HG03575 (cell line): ENCODE measurements around the gene C2CD2.

Experiments used
- ATAC-seq: cut with Tn5 transposase; IDR thresholded peaks from one replicate; pipeline ENCODE4 v1.9.1; 2021; ENCODE audit not compliant: unreplicated experiment, insufficient number of reproducible peaks, low FRiP score; ENCODE audit errors: extremely low read depth

C2CD2 gene

DNA sequence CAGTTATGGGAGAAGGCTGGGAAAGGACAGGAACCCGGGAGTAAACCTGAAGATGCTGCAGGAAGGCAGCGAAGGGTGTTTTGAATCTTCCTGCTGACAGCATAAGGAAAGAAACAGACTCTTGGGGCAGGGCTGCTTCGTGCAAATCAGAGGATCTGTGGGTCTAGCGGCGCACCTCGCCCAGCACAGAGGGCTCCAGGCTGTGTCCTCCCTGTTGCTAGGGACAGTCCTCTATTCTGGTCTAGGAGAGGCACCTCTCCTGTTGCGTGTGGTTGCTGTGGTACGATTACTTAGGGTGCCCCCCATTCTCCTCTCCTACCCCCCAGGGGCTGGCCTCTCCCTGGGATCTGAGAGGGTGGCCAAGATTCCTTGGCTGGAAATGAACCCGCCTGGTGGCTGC is 11.4 kb downstream of the C2CD2 start:
- no peak for ATAC-seq

DNA sequence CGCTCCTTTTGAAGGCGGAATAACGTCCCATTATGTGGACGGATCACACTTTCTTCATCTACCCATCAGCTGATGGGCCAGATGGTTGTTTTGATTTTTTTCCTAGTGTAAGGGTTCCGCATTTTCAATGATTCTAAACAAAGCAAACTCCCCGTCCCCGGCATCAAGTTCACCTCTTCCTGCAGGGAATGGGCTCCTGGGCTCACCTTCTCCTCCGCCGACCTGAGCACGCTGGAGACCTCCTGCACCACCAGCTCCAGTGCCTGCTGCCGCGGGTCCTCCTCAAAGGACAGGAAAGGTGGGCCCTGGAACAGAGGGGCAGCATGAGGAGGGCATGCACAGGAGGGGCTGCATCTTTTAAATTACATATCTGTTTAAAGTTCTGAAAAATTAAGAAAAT is 11.9 kb downstream of the C2CD2 start:
- ATAC-seq, result no peak

DNA sequence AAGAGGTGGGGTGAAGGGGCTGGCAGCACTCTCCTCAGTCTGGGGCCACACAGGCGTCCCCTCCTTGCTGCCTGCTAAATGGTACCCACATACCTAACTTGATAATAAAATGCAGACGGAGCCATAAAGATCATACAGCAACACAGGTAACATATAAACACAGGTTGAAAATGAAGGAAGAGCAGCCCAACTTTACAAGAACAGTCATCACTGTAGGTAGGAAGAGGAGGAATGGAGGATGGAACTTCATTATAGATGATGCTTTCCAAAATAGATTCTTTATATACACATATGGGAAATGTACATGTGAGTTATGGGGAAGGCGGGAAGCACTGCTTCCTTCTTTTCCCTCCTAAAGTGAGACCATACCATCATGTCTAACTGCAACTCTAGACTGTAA is 13.4 kb downstream of the C2CD2 start:
- no peak for ATAC-seq

DNA sequence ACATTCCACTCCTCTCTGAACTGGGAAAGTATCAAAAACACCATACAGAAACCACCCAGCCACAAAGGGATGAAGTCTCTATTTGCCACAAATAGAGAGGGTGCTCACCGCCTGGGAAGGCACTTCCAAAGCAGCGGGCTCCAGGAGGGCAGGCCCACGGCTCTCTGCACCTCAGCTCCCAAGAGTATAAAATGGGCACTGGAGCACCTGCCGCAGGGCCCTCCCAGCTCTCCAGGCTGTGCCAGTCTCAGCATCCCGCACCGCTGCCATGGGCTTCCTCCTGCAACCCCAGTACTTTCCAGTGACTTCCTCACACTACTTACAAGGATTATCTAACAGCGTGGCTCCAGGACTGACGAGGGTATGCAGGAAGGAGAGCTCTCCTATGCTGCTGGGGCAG is 14.4 kb downstream of the C2CD2 start:
- ATAC-seq, result no peak

DNA sequence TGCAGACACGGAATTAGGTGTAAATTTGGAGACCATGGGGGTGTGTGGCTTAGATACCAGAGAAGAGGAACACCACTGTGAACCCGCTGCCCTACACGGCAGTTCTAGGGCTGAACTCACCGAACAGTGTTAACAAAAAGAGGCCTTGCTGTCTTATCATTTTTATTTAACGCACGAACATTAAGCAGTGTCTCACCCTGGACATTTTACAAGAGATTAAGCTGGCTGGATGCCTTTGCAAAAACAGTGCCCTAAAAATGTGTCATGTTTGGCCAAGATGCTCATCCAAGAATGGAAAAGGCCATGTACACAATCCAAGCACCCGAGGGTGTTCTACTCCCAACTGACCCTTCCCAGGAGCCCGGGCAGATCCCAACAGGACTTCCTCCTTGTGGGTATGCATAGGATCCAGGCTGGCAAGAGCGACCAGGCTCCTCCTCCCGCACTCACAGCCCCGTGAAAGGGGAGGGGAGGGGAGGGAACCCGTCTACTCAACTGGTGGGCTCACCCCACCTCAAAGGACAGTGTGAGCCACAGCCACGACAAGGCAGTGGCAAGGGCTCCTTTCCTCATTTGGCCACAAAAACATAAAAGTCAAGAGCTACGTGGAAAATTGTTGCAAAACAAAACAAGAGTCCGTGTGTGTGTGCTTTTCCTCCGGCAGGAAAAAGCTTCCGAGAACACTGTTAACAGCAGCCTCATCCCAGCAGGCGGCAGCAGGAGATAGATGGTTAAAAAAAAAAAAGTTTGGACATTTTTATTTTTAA is 20.3 kb downstream of the C2CD2 start:
- no peak for ATAC-seq

DNA sequence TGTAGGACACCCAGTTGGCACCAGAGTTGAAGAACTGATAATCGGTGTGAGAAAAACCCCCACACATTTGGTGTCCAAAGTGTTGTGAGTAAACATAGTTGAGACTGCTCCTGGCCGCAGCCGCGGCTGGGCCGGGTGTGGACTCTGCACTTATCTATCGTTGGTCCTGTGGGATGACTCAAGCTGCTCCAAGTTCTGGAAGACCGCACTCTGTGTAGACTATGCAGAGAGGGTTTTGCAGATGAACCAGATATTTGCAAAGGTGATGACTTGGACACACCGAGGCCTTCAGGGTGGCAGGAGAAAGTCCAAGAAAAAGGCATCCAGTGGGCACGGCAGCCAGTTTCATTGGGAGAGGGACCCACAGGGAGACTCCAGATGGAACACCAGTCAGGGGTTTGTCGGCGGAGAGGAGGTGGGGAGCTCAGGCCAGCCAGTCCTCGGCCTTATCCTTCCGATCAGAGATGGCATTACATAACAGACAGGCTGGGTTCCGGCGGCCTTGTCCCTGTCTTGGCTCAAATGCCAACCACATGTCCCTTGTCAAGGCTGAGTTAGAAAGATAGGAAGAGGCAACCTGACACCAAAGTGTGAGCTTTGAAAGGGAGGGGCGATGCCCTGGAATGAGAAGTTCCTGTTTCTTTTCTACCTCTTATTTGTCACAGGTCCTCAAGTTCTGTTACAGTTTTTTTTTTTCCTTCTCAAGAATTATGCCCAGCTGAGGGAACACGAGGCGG is 21.1 kb downstream of the C2CD2 start:
- ATAC-seq, result no peak

DNA sequence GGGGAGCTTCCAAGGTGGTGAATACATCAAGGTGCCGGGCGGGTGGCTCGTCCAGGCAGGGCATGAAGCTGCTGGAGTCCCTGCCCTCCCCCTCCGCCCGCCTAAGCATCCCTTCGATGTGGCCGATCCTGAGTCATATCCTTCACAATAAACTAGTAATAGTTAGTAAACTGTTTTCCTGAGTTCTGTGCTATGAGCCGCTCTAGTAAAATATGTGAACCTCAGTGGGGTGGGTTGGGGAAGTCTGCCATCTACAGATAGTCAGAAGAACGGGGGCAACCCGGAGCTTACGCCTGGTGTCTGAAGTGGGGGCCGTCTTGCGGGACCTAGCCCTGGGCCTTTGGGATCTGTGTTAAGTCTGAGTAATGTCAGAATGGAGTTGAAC is 21.6 kb downstream of the C2CD2 start:
- no peak for ATAC-seq

DNA sequence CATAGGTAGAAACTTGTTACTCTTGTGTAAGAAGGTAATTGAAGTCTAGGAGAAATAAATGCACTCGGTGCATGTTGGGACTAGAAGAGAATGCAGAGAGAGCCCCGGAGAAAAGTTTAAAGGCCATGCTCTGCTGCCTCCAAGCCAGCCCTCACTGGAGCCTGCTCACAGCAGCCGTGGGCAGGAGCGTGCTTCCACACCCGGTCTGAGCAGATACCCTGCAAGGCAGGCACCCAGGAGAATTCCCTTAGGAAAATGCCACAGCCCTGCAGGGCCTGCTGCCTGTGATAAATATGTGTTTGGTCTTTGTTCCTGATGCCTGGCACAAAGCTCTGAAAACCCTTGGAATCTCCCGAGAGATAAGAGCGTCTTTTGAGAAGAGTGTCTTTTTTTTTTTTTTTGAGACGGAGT is 22.8 kb downstream of the C2CD2 start:
- no peak for ATAC-seq

DNA sequence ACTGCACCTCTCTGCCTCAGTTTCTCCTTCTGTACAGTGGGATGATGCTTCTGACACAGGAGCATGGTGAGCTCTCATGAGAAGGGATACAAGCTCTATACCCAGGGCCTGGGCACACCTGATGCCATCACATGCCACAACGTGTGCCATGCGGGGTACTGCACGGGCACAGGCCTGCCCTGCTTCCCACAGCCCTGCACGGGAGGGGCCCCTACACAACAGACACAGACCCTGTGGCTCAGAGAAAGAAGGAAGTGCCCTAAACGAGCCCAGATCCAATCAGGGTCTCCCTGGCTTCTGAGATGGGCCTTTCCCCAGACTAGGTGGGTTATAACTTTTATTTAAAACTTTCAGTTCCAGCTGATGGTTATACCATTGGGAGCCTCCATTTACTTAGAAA is 24.6 kb downstream of the C2CD2 start:
- ATAC-seq, result no peak

DNA sequence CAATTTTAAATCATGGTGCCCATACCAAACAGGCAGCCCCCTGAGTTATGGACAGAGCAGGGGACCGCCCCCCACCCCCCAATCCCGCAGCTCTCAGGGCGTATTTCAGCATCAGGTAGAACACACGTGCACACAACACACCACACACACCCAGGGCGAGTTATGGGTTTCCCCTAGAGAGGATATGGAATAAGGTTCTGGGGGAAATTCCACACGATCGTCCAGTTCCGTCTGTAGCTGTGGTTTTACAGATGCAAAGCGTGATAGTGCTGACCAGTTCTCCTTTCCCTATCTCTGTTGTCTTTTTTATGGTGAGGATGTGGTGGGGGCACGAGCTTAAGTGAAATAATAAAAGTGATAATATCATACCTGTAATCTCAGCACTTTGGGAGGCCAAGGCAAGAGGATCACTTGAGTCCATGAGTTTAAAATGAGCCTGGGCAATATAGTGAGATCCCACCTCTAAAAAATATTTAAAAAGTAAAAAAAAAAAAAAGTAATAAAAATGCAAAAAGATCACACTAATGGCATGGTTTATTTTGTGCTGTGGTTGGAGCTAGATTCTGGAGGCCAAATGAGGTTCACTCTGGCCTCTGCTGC is 25.1 kb downstream of the C2CD2 start:
- peak; percentile 28 for ATAC-seq

DNA sequence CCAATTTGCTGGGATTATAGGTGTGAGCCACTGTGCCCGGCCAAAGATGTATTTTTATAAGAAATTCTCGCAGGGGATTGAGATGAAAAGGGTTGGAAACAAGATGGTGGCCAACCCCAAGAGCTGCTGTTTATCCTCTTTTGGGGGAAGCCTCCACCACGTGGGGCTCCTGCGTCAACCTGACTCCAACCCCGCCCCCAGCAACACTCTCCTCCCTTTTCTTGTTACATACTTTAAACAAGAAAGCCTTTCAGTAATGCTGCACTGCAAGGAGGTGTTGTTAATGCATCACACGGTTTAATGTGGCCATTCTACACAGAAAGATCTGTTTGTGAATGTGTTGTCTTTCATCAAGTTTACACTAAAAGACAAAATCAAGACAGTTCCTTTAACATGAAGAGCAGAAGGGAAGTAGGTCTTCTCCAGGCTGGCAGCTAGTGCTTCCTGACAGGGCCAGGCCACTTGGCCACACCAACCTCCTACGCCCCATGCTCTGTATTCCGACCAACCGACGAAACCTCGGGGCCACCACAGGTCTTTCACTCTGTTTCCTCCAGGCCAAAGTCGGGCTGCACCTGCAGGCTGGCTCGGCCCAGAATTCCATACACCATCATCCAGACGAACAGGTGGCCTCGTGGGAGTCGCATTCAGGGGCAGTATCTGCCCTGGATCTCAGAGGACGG is 25.9 kb downstream of the C2CD2 start:
- no peak for ATAC-seq

DNA sequence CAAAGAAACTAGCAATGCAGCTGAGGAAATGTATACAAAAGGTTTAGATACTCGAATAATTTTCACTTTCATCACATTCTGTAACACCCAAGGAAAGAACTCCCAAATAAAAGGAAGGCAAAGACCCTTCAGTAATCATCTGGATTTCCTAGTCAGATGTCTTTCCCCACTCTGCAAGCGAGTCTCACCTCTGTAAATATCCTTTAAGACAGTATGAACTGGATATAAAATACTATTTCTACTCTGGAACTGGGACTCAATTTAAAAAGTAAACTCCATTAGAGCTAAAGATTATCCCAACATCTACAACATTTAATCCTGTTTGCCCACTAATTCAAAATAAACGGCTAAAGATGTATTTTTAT is 27.0 kb downstream of the C2CD2 start:
- no peak for ATAC-seq

DNA sequence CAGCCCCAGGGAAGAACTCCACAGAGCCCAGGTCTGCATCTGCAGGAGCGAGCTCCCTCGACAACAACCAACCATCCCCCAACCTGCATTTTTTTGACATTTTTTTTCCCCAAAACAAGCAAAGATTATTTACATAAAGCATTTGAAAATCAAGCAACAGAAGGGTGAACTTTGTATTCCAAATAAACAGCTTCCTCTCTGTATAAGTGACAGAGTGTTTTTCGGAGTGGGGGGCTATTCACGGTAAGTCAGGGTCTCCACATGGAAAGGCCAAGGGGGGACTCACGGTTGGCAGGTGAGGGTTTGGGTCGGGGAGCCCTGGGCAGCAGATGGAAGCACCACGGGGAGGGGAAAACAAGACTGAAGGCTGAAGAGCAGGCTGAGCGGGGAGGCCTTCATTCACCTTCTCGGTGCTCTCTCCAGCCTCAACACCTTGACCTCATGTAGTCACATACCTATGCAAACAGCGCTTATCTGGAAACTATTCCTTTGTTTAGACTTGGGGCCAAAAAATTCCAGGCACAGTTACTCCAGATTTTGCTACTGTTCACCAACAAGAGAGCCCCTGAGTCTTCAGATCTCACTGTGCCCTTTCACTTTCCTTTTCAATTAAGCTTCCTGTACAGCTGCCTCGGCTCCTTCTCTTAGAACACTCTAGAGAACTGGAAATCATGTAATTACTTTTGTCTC is 27.6 kb downstream of the C2CD2 start:
- no peak for ATAC-seq

DNA sequence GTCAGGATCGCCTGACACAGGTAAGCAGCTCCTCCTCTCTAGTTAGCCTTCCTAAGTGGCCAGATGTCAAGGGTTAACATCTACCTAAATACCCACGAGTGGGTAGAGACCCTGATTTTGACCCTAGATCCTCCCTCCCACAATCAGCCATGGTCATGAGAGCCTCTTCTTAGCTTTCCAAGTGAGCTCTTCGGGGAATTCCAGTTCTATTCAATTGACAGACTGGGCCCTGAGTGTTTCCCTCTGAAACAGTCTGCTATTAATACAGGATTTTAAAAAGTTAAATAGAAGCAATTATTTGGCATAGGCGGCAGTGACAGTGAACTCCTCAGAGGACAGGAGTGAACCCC is 28.1 kb downstream of the C2CD2 start:
- no peak for ATAC-seq

DNA sequence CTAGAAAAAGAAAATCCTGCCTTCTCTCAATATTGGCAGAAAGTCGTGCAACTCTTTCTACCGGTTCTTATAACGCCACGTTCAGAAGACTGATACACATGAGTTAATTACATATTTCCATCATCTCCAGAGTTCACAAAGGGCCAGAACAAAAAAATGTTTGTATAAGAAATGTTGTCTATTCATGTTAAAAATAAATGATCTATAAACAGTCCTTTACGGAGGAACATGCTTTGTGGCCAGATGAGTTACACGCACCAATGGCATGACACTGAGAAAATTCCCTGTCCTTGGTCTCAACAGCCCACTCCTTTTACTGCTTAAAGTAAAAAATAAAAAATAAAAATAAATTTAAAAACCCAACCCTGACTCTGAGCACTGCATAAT is 29.5 kb downstream of the C2CD2 start:
- no peak for ATAC-seq

DNA sequence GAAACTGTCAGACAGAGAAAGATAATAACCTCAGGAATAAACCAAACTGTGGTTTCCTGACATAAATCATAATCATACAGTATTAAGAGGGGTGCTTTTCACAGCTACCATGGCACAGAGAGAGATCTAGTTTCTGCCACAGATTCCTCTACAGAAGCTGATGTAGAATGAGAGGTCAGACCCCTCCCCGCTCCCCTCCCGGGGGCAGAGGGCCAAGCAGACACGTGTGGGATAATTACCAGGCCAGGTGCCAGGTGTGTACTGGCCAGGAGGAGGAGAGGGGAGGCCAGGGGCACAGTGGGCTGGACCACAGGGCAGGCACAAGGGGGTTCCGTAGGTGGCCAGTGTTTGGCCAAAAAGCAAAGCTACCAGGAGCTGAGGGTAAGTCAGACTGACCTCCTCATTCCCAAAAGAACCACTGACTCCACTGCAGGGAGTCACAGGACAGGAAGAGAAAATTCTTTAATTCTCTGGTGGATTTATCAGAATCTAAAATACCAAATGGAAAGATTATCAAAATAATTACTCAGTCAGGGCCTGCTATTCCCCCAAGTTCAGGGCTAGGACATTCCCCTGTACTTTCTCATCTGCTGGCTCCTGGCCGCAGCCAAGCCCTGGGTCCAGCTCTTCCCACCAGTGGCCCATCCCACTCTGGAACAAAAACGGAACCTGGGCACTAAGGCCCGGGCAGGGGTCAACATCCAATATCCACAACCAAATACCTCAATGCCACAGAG is 30.0 kb downstream of the C2CD2 start:
- no peak for ATAC-seq

DNA sequence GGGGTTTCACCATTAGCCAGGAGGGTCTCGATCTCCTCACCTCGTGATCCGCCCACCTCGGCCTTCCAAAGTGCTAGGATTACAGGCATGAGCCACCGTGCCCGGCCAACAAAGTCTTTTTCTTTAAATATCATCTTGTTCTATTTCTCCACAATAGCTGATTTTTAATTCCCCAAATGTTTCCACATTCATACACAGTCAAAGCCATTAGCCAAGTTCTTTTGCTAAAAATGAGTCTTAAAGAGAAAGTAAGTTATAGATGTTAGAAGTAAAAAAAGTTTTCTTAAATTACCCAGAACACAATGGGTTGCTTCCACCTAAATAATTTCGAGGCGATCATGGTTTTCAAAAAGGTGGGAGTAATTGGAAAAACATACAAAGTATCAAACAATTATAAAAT is 30.6 kb downstream of the C2CD2 start:
- no peak for ATAC-seq

DNA sequence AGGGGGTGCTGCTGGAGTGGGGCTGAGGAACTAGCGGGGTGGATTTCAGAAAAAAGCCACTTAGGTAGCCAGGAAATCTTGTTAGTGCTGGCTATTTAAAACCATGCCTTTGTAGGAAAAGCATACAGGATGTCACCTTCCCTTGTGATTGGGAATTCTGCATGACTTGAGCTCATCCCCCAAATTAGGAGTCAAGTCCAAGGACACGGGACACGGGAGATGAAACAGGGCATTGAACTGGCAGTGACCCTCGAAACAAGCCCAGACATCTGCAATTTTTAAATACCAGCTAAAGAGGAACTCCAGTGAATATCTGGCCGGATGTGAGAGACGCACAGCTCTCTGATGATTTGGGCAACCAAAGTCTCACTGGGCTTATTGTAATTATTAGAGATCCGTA is 32.8 kb downstream of the C2CD2 start:
- no peak for ATAC-seq

DNA sequence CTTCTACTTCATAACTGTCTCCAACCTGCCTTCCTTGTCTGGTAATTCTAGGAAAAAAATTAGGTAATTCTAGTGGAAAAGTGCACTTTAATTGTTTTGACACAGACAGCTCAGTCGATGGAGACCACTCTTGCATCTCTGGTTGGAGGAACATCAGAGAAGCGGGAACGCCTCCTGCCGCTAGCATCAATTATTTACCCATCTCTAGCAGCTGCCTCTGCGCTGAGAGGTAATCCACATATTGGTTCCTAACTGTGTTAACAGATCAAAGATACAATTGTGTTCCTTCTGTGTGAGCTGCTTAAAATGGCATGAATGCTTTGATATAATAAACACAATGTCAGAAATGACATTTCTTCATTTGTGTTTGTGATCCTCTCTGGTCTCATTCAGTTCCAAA is 33.3 kb downstream of the C2CD2 start:
- no peak for ATAC-seq
